SU-DHL-6 (cell line): ENCODE results near the gene CREB5.

Experiments
- H2AFZ ChIP-seq: fragments of 200-600 bp; sonication (generic); 2 replicates; pipeline ENCODE4 v1.6.1; 2014; ENCODE audit warnings: low read depth, mild to moderate bottlenecking, moderate library complexity, mixed read lengths, antibody characterized with exemption, low read length; ENCODE audit not compliant: severe bottlenecking
- H3F3A ChIP-seq: fragments of 200-600 bp; shearing (Covaris generic); 2 replicates; pipeline ENCODE4 v1.6.0; 2016; ENCODE audit warnings: antibody characterized with exemption, mild to moderate bottlenecking; ENCODE audit not compliant: insufficient read depth
- H3K27ac ChIP-seq: fragments of 200-600 bp; sonication (generic); 2 replicates; pipeline ENCODE4 v1.5.1; 2016; ENCODE audit warnings: low read depth, mild to moderate bottlenecking, low read length, moderate library complexity, mixed read lengths
- H3K27me3 ChIP-seq: fragments of 200-600 bp; sonication (generic), shearing (Covaris generic); 2 replicates; pipeline ENCODE4 v1.6.0; 2014; ENCODE audit warnings: mild to moderate bottlenecking, low read length
- H3K36me3 ChIP-seq: fragments of 200-600 bp; sonication (generic); 2 replicates; pipeline ENCODE4 v1.6.1; 2014; ENCODE audit warnings: mild to moderate bottlenecking, low read length, mixed read lengths
- H3K4me2 ChIP-seq: fragments of 300-600, 200-600 bp; shearing (Covaris generic), sonication (generic); 2 replicates; pipeline ENCODE4 v1.6.0; 2014; ENCODE audit warnings: low read length, low read depth, mild to moderate bottlenecking; ENCODE audit not compliant: poor library complexity, severe bottlenecking
- H3K4me3 ChIP-seq: fragments of 200-600 bp; sonication (generic); 2 replicates; pipeline ENCODE4 v1.5.1; 2014; ENCODE audit warnings: antibody characterized with exemption, low read length, mild to moderate bottlenecking, mixed read lengths; ENCODE audit not compliant: insufficient read depth, poor library complexity, severe bottlenecking
- H3K79me2 ChIP-seq: fragments of 200-600 bp; sonication (generic); 2 replicates; pipeline ENCODE4 v1.6.1; 2014; ENCODE audit warnings: mild to moderate bottlenecking, low read length, moderate library complexity; ENCODE audit not compliant: insufficient read depth
- H3K9ac ChIP-seq: fragments of 200-600 bp; sonication (generic); 2 replicates; pipeline ENCODE4 v1.7.0; 2014; ENCODE audit warnings: mild to moderate bottlenecking, low read length
- H3K9me2 ChIP-seq: fragments of 200-600 bp; sonication (generic); replicated peaks from 2 replicates; pipeline ENCODE4 v1.6.1; 2014; ENCODE audit warnings: low read length; ENCODE audit not compliant: insufficient read depth
- H3K9me3 ChIP-seq: fragments of 200-600 bp; sonication (generic); 2 replicates; pipeline ENCODE4 v1.6.1; 2014; ENCODE audit warnings: low read length, mixed read lengths; ENCODE audit not compliant: insufficient read depth
- H4K20me1 ChIP-seq: fragments of 200-600 bp; sonication (generic); 2 replicates; pipeline ENCODE4 v1.6.1; 2014; ENCODE audit warnings: low read depth, mild to moderate bottlenecking, antibody characterized with exemption, low read length, moderate library complexity, mixed read lengths
- EZH2phosphoT487 ChIP-seq: fragments of 200-600 bp; sonication (generic), shearing (Covaris generic); conservative IDR thresholded peaks from 2 replicates; pipeline ENCODE4 v1.6.1; 2018; ENCODE audit warnings: mild to moderate bottlenecking, antibody characterized with exemption, low read length, moderate library complexity, mixed read lengths
- TF ChIP-seq, protein P1 (sequence below): fragments of 200-600 bp; sonication (generic); IDR thresholded peaks from one replicate; pipeline ENCODE4 v1.5.1; 2017; ENCODE audit warnings: antibody characterized with exemption, mild to moderate bottlenecking, low read length, moderate library complexity; ENCODE audit not compliant: insufficient read depth, poor library complexity, severe bottlenecking

The CREB5 gene

DNA sequence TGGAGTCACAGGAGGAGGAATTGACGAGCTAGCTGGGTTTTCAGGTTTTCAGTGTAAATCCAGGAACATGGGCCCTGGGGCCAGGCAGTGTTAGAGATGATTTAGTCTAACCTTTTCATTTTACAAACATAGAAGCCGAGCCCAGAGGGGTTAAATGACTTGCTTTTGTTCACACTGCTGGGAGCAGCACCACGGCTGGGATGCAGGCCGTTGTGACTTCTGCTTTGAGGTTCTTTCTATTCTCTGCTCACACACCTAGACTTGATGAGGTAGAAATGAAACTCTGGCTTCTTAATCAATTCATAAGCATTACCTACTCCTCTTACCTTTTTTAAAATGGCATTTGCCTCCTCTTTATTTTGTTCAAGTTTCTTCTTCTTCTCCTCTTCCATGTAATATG lies 36.4 kb downstream of the CREB5 start:
- no peak overlapping the region for H3K27ac ChIP-seq
- H3K4me3 ChIP-seq = no peak overlapping the region
- H3K9me3 ChIP-seq = no peaks in the 10 kb centered on the region
- H3K9me2 ChIP-seq = no peaks in the 10 kb centered on the region
- H3K36me3 ChIP-seq = no peaks in the 10 kb centered on the region
- no peaks in the 10 kb centered on the region for H3K27me3 ChIP-seq
- H3K79me2 ChIP-seq = no peaks in the 10 kb centered on the region
- no peak overlapping the region for H2AFZ ChIP-seq
- no peaks in the 10 kb centered on the region for H3F3A ChIP-seq
- H3K9ac ChIP-seq = no peak overlapping the region
- H3K4me2 ChIP-seq = no peak overlapping the region
- no peaks in the 10 kb centered on the region for H4K20me1 ChIP-seq
- TF ChIP-seq, protein P1, sequence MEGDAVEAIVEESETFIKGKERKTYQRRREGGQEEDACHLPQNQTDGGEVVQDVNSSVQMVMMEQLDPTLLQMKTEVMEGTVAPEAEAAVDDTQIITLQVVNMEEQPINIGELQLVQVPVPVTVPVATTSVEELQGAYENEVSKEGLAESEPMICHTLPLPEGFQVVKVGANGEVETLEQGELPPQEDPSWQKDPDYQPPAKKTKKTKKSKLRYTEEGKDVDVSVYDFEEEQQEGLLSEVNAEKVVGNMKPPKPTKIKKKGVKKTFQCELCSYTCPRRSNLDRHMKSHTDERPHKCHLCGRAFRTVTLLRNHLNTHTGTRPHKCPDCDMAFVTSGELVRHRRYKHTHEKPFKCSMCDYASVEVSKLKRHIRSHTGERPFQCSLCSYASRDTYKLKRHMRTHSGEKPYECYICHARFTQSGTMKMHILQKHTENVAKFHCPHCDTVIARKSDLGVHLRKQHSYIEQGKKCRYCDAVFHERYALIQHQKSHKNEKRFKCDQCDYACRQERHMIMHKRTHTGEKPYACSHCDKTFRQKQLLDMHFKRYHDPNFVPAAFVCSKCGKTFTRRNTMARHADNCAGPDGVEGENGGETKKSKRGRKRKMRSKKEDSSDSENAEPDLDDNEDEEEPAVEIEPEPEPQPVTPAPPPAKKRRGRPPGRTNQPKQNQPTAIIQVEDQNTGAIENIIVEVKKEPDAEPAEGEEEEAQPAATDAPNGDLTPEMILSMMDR = no peak
- no peak for TF ChIP-seq EZH2phosphoT487

DNA sequence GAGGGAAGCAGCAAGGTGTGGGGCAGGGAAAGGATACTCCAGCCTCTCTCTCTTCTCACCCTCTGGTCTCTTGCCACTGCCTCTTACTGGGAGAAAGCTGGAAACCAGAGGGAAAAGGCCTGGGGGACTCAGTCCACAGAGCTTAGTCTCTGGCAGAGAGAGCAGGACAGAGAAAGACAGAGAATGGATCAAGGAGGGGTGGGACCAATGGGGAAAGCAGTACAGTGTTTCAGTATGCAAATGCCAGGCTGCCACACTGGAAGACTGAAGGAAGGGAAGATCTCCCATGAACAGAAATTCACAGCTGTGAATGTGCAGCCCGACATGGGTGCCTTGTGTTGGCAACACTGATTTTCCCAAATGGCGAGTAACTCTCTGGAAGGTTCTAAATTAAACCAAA lies 40.4 kb downstream of the CREB5 start:
- Histone ChIP-seq H3K4me3 (no peak overlapping the region), H3K9me3 (no peaks in the 10 kb centered on the region), H4K20me1 (no peaks in the 10 kb centered on the region), H3K27me3 (no peaks in the 10 kb centered on the region), H3K79me2 (no peaks in the 10 kb centered on the region), H3K36me3 (no peaks in the 10 kb centered on the region), H3K27ac (no peak overlapping the region), H3K4me2 (no peak overlapping the region), H3K9me2 (no peaks in the 10 kb centered on the region), H3F3A (no peaks in the 10 kb centered on the region), H2AFZ (no peak overlapping the region), H3K9ac (no peak overlapping the region)
- no peak for TF ChIP-seq EZH2phosphoT487
- TF ChIP-seq, protein P1 = no peak

DNA sequence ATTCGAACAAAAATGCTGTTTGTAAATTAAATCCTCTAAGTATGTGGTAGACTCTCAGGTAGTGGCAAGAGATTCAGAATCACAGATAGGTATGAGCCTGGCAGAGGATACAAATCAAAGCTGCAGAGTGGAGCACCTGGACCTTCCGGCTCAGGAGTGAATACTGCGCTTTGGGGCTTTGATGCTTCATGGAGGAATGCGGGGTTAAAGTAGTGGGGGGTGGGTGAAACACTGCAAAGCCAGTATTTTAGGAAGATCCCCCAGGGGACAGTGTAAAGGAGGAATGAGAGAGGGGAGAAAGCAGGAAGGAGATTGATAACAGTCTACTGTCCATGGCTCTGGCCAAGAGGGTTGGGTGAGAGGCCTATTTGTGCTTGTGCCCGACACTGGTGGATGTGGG lies 43.2 kb downstream of the CREB5 start:
- Histone ChIP-seq H3K4me3 (no peak overlapping the region), H3K27ac (no peak overlapping the region), H3K27me3 (no peaks in the 10 kb centered on the region), H4K20me1 (no peaks in the 10 kb centered on the region), H3K9ac (no peak overlapping the region), H3K36me3 (no peaks in the 10 kb centered on the region), H3K9me2 (no peaks in the 10 kb centered on the region), H3F3A (no peaks in the 10 kb centered on the region), H3K4me2 (no peak overlapping the region), H2AFZ (no peak overlapping the region), H3K9me3 (no peaks in the 10 kb centered on the region), H3K79me2 (no peaks in the 10 kb centered on the region)
- no peak for TF ChIP-seq EZH2phosphoT487
- TF ChIP-seq, protein P1 = no peak
